Measurements from ENCODE around the gene ANK3.

The ANK3 gene

GRCh38 chr10:60069311-60069710 lies 320.4 kb downstream of the ANK3 start:
- no peaks in the 10 kb centered on the region for H3K9me3 ChIP-seq (ENCODE audit: control insufficient read depth in 1 of 2, low read length in 2 of 2)
- peaks cover 0 to 6% of the 10 kb centered on the region in 2 donors for H3K36me3 ChIP-seq (ENCODE audit: control insufficient read depth in 1 of 2, insufficient read depth in 2 of 2, low read length in 2 of 2)
- no peaks in the 10 kb centered on the region for H3K4me1 ChIP-seq (ENCODE audit: control insufficient read depth in 1 of 2, insufficient read depth in 2 of 2, low read length in 2 of 2)
- no peak overlapping the region for H3K4me3 ChIP-seq (ENCODE audit: low read depth in 1 of 2, low read length in 2 of 2)
- no peak overlapping the region for H3K27ac ChIP-seq (ENCODE audit: low read length)
- no peaks in the 10 kb centered on the region for H3K27me3 ChIP-seq (ENCODE audit: low read depth, low read length)

GRCh38 chr10:60050366-60050765 lies 339.3 kb downstream of the ANK3 start:
- Histone ChIP-seq H3K27me3 (ENCODE audit: low read depth, low read length) (no peaks in the 10 kb centered on the region), H3K27ac (ENCODE audit: low read length) (no peak overlapping the region), H3K4me3 (ENCODE audit: low read depth in 1 of 2, low read length in 2 of 2) (no peak overlapping the region), H3K4me1 (ENCODE audit: control insufficient read depth in 1 of 2, insufficient read depth in 2 of 2, low read length in 2 of 2) (no peaks in the 10 kb centered on the region), H3K9me3 (ENCODE audit: control insufficient read depth in 1 of 2, low read length in 2 of 2) (no peaks in the 10 kb centered on the region), H3K36me3 (ENCODE audit: control insufficient read depth in 1 of 2, insufficient read depth in 2 of 2, low read length in 2 of 2) (no peaks in the 10 kb centered on the region)

GRCh38 chr10:60048091-60048501 lies 341.6 kb downstream of the ANK3 start:
- no peaks in the 10 kb centered on the region for H3K9me3 ChIP-seq (ENCODE audit: control insufficient read depth in 1 of 2, low read length in 2 of 2)
- H3K27ac ChIP-seq (ENCODE audit: low read length), result no peak overlapping the region
- H3K4me3 ChIP-seq (ENCODE audit: low read depth in 1 of 2, low read length in 2 of 2), result no peak overlapping the region
- H3K4me1 ChIP-seq (ENCODE audit: control insufficient read depth in 1 of 2, insufficient read depth in 2 of 2, low read length in 2 of 2), result peaks cover 0 to 3% of the 10 kb centered on the region in 2 donors
- H3K36me3 ChIP-seq (ENCODE audit: control insufficient read depth in 1 of 2, insufficient read depth in 2 of 2, low read length in 2 of 2), result no peaks in the 10 kb centered on the region
- H3K27me3 ChIP-seq (ENCODE audit: low read depth, low read length), result no peaks in the 10 kb centered on the region

- no peaks in the 10 kb centered on the region for H3K9me3 ChIP-seq (ENCODE audit: control insufficient read depth in 1 of 2, low read length in 2 of 2)
- no peak overlapping the region for H3K4me3 ChIP-seq (ENCODE audit: low read depth in 1 of 2, low read length in 2 of 2)
- H3K27me3 ChIP-seq (ENCODE audit: low read depth, low read length), result no peaks in the 10 kb centered on the region
- peaks cover 3 to 6% of the 10 kb centered on the region in 2 donors for H3K4me1 ChIP-seq (ENCODE audit: control insufficient read depth in 1 of 2, insufficient read depth in 2 of 2, low read length in 2 of 2)
- H3K36me3 ChIP-seq (ENCODE audit: control insufficient read depth in 1 of 2, insufficient read depth in 2 of 2, low read length in 2 of 2), result no peaks in the 10 kb centered on the region
- no peak overlapping the region for H3K27ac ChIP-seq (ENCODE audit: low read length)
These were observed 344.1 kb downstream of the ANK3 start for GRCh38 chr10:60045571-60045970.

- Histone ChIP-seq H3K4me3 (ENCODE audit: low read depth in 1 of 2, low read length in 2 of 2) (no peak overlapping the region), H3K9me3 (ENCODE audit: control insufficient read depth in 1 of 2, low read length in 2 of 2) (no peaks in the 10 kb centered on the region), H3K36me3 (ENCODE audit: control insufficient read depth in 1 of 2, insufficient read depth in 2 of 2, low read length in 2 of 2) (no peaks in the 10 kb centered on the region), H3K4me1 (ENCODE audit: control insufficient read depth in 1 of 2, insufficient read depth in 2 of 2, low read length in 2 of 2) (peaks cover 4 to 6% of the 10 kb centered on the region in 2 donors), H3K27me3 (ENCODE audit: low read depth, low read length) (no peaks in the 10 kb centered on the region), H3K27ac (ENCODE audit: low read length) (no peak overlapping the region)
These were observed 344.7 kb downstream of the ANK3 start for GRCh38 chr10:60044971-60045370.

- no peak overlapping the region for H3K4me3 ChIP-seq (ENCODE audit: low read depth in 1 of 2, low read length in 2 of 2)
- H3K4me1 ChIP-seq (ENCODE audit: control insufficient read depth in 1 of 2, insufficient read depth in 2 of 2, low read length in 2 of 2), result peaks cover 4 to 6% of the 10 kb centered on the region in 2 donors
- no peaks in the 10 kb centered on the region for H3K27me3 ChIP-seq (ENCODE audit: low read depth, low read length)
- no peak overlapping the region for H3K27ac ChIP-seq (ENCODE audit: low read length)
- H3K9me3 ChIP-seq (ENCODE audit: control insufficient read depth in 1 of 2, low read length in 2 of 2), result no peaks in the 10 kb centered on the region
- H3K36me3 ChIP-seq (ENCODE audit: control insufficient read depth in 1 of 2, insufficient read depth in 2 of 2, low read length in 2 of 2), result no peaks in the 10 kb centered on the region
These were observed 345.4 kb downstream of the ANK3 start for GRCh38 chr10:60044242-60044641.

- H3K4me3 ChIP-seq (ENCODE audit: low read depth in 1 of 2, low read length in 2 of 2), result no peak overlapping the region
- no peaks in the 10 kb centered on the region for H3K9me3 ChIP-seq (ENCODE audit: control insufficient read depth in 1 of 2, low read length in 2 of 2)
- no peaks in the 10 kb centered on the region for H3K27me3 ChIP-seq (ENCODE audit: low read depth, low read length)
- H3K36me3 ChIP-seq (ENCODE audit: control insufficient read depth in 1 of 2, insufficient read depth in 2 of 2, low read length in 2 of 2), result no peaks in the 10 kb centered on the region
- H3K27ac ChIP-seq (ENCODE audit: low read length), result no peak overlapping the region
- peaks cover 4 to 6% of the 10 kb centered on the region in 2 donors for H3K4me1 ChIP-seq (ENCODE audit: control insufficient read depth in 1 of 2, insufficient read depth in 2 of 2, low read length in 2 of 2)
These were observed 346.0 kb downstream of the ANK3 start for GRCh38 chr10:60043561-60044241.

GRCh38 chr10:60042914-60043313 lies 346.8 kb downstream of the ANK3 start:
- H3K27me3 ChIP-seq (ENCODE audit: low read depth, low read length), result no peaks in the 10 kb centered on the region
- no peak overlapping the region for H3K27ac ChIP-seq (ENCODE audit: low read length)
- no peaks in the 10 kb centered on the region for H3K9me3 ChIP-seq (ENCODE audit: control insufficient read depth in 1 of 2, low read length in 2 of 2)
- H3K4me3 ChIP-seq (ENCODE audit: low read depth in 1 of 2, low read length in 2 of 2), result no peak overlapping the region
- H3K4me1 ChIP-seq (ENCODE audit: control insufficient read depth in 1 of 2, insufficient read depth in 2 of 2, low read length in 2 of 2), result peaks cover 4 to 6% of the 10 kb centered on the region in 2 donors
- no peaks in the 10 kb centered on the region for H3K36me3 ChIP-seq (ENCODE audit: control insufficient read depth in 1 of 2, insufficient read depth in 2 of 2, low read length in 2 of 2)

GRCh38 chr10:60042262-60042661 lies 347.4 kb downstream of the ANK3 start:
- H3K36me3 ChIP-seq (ENCODE audit: control insufficient read depth in 1 of 2, insufficient read depth in 2 of 2, low read length in 2 of 2), result no peaks in the 10 kb centered on the region
- no peak overlapping the region for H3K27ac ChIP-seq (ENCODE audit: low read length)
- no peaks in the 10 kb centered on the region for H3K27me3 ChIP-seq (ENCODE audit: low read depth, low read length)
- H3K9me3 ChIP-seq (ENCODE audit: control insufficient read depth in 1 of 2, low read length in 2 of 2), result no peaks in the 10 kb centered on the region
- H3K4me3 ChIP-seq (ENCODE audit: low read depth in 1 of 2, low read length in 2 of 2), result no peak overlapping the region
- H3K4me1 ChIP-seq (ENCODE audit: control insufficient read depth in 1 of 2, insufficient read depth in 2 of 2, low read length in 2 of 2), result peaks cover 4 to 6% of the 10 kb centered on the region in 2 donors

- H3K36me3 ChIP-seq (ENCODE audit: control insufficient read depth in 1 of 2, insufficient read depth in 2 of 2, low read length in 2 of 2), result no peaks in the 10 kb centered on the region
- no peaks in the 10 kb centered on the region for H3K9me3 ChIP-seq (ENCODE audit: control insufficient read depth in 1 of 2, low read length in 2 of 2)
- H3K4me3 ChIP-seq (ENCODE audit: low read depth in 1 of 2, low read length in 2 of 2), result no peak overlapping the region
- H3K27me3 ChIP-seq (ENCODE audit: low read depth, low read length), result no peaks in the 10 kb centered on the region
- no peak overlapping the region for H3K27ac ChIP-seq (ENCODE audit: low read length)
- peaks cover 4 to 6% of the 10 kb centered on the region in 2 donors for H3K4me1 ChIP-seq (ENCODE audit: control insufficient read depth in 1 of 2, insufficient read depth in 2 of 2, low read length in 2 of 2)
These were observed 348.1 kb downstream of the ANK3 start for GRCh38 chr10:60041489-60042133.

GRCh38 chr10:60040014-60040662 lies 349.5 kb downstream of the ANK3 start:
- H3K4me3 ChIP-seq (ENCODE audit: low read depth in 1 of 2, low read length in 2 of 2), result no peak overlapping the region
- peaks cover 4 to 6% of the 10 kb centered on the region in 2 donors for H3K4me1 ChIP-seq (ENCODE audit: control insufficient read depth in 1 of 2, insufficient read depth in 2 of 2, low read length in 2 of 2)
- no peaks in the 10 kb centered on the region for H3K27me3 ChIP-seq (ENCODE audit: low read depth, low read length)
- H3K36me3 ChIP-seq (ENCODE audit: control insufficient read depth in 1 of 2, insufficient read depth in 2 of 2, low read length in 2 of 2), result no peaks in the 10 kb centered on the region
- no peaks in the 10 kb centered on the region for H3K9me3 ChIP-seq (ENCODE audit: control insufficient read depth in 1 of 2, low read length in 2 of 2)
- H3K27ac ChIP-seq (ENCODE audit: low read length), result no peak overlapping the region

Measured in muscle layer of duodenum (tissue), 2 donors.